ENCODE results near the gene SNTG2.

DNA sequence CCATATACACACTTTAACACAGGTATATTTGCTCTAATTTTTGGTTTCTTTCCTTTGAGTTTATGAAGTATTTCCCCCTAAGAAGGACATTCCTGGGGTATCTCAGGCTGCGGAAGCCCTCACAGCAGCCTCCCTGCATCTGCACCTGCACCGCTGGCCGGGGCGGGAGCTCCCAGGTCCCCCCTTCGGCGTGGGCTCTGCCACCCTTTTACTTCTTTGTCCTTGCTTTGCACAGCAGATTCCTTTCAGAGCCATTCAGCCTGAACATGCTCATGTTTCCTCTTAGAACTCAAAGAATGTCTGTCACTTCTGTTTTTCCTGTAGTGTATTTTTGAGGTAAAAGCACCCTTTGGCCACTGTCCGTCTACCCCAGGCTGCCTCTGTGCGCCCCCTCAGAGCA lies 146.5 kb downstream of the SNTG2 start:
- TF ChIP-seq POLR2A (IDR thresholded peaks at IDR 0.05) = no peak
- TF ChIP-seq, protein P1, sequence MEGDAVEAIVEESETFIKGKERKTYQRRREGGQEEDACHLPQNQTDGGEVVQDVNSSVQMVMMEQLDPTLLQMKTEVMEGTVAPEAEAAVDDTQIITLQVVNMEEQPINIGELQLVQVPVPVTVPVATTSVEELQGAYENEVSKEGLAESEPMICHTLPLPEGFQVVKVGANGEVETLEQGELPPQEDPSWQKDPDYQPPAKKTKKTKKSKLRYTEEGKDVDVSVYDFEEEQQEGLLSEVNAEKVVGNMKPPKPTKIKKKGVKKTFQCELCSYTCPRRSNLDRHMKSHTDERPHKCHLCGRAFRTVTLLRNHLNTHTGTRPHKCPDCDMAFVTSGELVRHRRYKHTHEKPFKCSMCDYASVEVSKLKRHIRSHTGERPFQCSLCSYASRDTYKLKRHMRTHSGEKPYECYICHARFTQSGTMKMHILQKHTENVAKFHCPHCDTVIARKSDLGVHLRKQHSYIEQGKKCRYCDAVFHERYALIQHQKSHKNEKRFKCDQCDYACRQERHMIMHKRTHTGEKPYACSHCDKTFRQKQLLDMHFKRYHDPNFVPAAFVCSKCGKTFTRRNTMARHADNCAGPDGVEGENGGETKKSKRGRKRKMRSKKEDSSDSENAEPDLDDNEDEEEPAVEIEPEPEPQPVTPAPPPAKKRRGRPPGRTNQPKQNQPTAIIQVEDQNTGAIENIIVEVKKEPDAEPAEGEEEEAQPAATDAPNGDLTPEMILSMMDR (IDR thresholded peaks at IDR 0.05) = no peak

Data from prostate gland (tissue), 2 donors.